ENCODE data around the gene RAB37.

The RAB37 gene

DNA sequence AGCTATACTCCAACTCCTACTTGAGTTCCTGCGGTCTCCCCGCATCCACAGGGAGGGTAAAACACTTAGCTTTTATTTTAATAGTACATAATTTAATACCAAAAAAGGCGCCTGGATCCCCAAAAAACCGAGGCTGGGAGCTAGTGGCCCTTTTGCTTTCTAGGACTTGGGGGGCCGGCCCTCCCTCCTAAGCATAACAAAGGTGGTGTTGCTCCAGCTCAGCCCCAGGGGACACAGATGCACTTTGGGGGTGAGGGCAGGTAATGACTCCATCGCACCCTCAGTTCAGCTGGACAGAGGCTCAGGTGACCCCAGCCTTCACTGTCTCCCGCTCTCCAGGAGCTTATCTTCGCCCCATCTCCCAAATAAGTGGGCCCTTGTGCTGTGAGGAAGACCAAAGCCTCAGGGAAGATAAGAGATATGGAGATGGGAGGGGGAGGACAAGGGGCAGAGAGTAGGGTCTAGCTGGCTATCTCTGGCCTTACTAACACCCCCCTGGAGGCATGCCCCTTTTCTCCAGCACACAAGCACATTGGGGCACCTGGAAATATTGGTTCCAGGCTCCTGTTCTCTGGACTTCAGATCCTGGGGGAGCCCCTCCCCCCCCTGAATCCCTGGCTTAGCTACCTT lies 8.6 kb downstream of the RAB37 start:
- no peak for DNase-seq (ENCODE audit: low read depth)

DNA sequence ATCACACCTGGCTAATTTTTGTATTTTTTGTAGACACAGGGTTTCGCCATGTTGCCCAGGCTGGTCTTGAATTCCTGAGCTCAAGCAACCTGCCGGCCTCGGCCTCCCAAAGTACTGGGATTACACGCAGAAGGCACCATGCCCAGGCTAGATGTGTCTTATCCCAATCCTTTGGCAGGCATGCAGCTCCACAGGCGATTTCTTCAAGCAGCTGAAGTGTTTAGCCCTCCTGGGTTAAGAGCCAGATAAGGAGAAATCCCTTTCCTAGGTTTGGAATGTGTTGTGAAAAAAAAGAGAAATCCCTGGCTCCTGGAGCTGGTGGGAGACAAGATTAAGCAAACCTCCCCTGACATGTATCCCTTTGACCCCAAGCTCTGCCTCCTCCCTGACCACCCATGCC lies 9.3 kb downstream of the RAB37 start:
- DNase-seq (ENCODE audit: low read depth): no peak

DNA sequence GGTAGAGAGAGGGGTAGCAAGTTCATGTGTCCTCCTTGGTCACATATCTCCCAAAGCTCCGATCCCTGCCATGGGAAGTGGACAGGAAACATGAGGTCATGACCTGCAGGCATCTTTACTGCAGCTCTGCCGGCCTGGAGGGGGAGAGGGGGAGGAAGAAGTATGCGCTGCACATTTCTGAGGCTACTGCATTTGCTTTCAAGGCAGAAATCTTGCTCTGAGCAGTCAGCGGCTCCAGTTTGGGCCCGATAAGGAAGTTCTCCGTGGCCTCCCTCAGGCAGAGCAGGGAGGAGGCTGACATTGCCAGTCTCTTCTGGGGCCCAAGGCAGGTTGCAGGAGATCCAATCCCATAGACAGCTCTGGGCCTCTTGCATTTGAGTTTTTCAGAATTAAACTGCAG lies 9.9 kb downstream of the RAB37 start:
- no peak for DNase-seq (ENCODE audit: low read depth)

DNA sequence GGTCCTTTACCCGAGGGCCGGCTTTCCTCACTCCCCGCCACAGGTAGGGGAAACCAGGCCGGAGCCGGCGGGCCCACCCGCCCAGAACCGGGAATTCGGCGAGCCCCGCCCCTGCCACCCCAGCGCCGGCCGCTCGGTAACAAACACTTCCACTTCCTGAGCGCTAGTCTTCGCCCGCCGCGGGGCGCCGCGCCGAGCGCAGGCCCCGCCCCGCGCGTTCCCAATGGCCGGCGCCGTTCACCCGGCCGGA lies 11.1 kb downstream of the RAB37 start:
- DNase-seq (ENCODE audit: low read depth): no peak

DNA sequence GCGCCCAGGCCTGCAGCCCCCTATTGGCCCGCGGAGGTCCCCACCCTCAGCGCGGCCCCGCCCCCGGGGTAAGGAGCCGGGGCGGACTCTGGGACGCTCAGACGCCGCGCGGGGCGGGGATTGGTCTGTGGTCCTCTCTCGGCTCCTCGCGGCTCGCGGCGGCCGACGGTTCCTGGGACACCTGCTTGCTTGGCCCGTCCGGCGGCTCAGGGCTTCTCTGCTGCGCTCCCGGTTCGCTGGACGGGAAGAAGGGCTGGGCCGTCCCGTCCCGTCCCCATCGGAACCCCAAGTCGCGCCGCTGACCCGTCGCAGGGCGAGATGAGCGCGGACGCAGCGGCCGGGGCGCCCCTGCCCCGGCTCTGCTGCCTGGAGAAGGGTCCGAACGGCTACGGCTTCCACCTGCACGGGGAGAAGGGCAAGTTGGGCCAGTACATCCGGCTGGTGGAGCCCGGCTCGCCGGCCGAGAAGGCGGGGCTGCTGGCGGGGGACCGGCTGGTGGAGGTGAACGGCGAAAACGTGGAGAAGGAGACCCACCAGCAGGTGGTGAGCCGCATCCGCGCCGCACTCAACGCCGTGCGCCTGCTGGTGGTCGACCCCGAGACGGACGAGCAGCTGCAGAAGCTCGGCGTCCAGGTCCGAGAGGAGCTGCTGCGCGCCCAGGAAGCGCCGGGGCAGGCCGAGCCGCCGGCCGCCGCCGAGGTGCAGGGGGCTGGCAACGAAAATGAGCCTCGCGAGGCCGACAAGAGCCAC lies 11.6 kb downstream of the RAB37 start, which contains the start of gene NHERF1:
Gene NHERF1 (plus strand): TSS at position 100 of the 750 bp plus-strand sequence. CDS start 219 bp downstream, at position 319.
- DNase-seq (ENCODE audit: low read depth): peak; percentile 88

DNA sequence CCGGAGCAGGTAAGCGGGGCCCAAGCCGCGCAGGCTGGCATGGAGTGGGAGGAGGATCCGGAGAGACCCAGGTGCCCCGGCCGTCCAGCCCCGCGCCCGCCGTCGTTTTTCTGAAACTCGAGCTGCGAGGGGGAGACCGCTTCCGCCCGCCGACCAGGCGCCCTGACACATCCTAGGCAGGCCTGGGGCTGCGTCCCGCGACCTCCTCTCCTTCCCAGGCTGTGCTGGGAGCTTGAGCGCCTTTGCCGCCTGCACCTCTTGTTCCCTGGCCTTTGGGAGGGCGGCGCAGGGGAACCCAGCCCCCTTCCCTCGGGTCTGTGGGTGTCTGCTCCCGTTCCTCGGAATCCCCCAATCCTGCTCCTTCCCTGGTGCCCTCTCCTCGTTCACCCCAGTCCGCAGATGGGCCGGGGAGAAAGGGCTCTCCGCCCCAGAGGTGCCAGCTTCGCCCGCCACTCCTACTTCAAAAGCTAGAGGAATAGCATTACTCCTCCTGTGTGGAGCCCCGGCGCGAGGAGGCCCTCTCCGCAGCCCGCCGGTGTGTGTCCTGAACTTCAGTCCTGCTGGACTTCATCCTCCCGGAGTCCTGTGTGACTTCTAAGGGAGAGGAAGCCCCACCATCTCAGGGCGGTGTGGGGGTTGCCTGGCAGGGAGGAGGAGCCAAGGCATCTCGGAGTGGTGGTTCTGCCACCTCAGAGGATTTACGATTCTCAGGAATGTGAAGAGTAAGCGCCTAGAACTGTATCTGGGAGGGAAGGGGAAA lies 12.4 kb downstream of the RAB37 start:
- DNase-seq (ENCODE audit: low read depth): no peak

DNA sequence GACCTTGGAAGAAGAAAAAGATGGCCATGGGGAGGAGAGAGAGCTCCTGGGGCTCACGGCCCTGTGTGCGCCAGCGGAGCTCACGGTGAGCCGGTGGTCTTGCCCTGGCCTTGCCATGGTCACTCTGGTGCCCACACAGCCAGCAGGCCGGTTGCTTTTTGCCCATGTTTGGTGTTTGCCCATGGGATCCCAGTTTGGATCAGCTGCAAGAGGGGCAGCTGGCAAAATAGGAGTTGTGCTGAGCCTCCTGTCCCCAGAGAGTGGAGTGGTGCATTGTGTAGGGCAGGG lies 12.9 kb downstream of the RAB37 start:
- DNase-seq (ENCODE audit: low read depth): no peak

DNA sequence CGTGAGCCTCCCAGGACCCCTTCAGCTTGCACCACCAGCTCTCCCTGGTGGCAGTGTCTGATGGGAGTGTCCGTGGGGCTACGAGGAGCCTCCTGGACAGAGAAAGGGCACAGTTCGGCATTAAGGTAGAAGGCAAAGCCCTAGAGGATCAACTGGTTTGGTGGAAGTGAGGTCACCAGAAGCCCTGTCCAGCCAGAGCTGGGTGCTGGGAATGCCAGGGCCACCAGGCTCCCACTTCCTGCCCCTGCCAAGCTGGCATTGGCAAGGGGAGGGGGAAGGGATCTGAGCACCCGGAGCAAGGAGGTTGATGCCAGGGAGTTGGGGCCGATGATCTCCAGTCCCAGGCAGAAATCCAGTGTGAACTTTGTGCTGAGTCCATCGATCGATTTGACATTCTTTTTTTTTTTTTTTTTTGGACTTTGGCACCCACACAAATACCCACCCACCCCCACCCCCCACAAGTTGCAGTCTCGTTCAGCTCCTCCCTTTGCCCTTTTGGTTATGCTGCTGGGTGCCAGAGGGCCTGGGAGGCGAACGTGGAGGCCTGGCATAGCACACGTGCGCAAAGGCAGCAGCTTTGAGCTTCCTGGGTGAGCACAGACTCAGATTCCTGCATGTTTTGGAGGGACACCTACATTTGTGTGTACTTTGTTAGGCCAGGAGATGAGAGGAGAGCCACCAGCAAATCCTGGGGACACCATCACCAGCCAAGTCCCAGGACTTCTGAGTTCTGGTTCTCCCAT lies 13.4 kb downstream of the RAB37 start:
- DNase-seq (ENCODE audit: low read depth): no peak

DNA sequence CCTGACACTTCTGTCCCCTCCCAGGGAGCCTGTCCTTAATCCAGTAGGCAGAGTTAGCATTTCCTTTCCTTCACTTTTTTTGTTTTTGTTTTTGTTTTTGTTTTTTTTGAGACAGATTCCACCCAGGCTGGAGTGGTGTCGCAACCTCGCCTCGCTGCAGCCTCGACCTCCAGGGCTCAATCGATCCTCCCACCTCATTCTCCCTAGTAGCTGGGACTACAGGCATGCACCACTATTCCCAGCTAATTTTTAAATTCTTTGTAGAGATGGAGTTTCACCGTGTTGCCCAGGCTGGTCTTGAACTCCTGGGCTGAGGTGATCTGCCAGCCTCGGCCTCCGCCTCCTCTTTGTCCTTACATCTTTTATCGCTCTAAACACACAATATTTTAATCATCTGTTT lies 15.4 kb downstream of the RAB37 start:
- DNase-seq (ENCODE audit: low read depth): no peak

DNA sequence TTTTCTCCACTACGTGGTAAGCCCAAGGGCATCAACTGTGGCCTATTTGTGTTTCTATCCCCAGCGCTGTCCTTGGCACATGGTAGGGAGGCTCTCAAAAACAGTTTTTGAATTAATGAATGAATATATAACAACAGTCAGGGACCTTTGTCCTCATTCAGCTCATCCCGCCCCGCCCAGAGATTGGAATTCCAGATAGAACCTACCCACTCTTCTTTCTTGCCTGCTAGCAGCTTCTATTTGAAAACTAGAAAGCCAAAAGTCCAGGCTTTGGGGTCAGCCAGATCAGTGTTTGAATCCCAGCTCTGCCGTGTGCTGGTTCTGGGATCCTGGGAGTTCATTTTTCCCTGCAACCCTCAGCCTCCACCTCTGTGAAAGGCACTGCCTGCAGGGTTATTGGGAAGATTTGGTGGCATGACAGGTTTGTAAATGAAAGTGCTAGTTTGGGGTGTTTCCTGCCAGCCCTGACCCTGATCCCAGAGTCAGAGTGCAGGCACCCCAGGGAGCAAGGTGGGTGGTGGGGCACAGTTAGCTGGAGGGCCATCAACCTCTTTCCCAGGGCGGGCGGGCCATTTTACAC lies 15.9 kb downstream of the RAB37 start:
- DNase-seq (ENCODE audit: low read depth): no peak

DNA sequence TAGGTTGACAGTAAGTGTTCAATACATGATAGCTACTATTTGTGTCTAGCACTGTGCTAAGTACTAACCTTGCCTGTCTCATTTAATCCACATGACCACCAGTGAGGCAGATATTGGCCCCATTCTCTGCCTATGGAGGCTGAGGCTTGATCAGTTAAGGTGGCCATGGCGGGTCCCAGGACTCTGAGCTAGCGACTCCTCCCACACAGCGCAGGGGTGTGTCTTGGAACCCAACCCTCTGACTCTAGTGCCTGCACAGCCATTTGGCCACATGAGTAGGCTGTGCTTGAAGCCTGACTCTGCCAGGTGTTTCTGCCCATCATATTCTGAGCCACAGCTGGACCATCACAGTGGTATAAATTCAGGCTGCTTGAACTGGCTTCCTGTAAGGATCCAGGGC lies 17.8 kb downstream of the RAB37 start:
- DNase-seq (ENCODE audit: low read depth): no peak

DNA sequence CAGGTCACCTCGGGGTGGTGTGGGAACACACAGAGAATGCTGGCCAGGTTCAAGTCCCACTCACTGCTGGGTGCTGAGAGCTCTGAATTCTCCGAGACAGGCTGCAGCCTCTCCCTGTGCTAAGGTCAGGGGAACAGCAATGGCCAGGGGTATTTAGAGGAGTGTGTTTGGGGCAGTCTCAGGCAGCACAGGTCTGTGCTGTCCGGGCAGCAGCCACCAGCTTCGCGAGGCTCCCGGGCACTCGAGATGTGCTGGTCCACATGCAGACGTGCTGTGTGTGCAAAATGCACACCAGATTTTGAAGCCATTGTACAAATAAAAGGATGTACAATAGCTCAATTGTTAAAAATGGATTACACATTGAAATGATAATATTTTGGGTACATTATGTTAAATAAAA lies 18.5 kb downstream of the RAB37 start:
- no peak for DNase-seq (ENCODE audit: low read depth)

DNA sequence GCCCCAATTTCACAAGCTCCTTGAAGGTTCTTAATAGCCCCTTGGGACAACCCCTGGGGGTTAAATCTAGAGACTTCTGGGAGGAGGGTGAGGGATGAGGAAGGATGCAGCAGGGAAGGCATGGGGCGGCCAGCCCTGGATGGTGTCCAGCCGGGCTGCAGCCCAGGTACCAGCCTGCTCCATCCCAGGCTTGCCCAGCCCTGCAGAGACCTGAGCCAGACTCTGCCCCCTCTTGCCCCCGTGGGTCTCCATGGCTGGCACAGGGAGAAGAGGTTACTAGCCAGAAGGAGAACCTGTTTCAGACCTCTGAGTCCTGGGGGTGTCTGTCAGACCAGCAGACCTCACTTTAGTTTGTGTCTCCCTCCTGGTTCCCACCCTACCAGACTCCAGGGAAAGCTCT lies 19.8 kb downstream of the RAB37 start:
- DNase-seq (ENCODE audit: low read depth): no peak

DNA sequence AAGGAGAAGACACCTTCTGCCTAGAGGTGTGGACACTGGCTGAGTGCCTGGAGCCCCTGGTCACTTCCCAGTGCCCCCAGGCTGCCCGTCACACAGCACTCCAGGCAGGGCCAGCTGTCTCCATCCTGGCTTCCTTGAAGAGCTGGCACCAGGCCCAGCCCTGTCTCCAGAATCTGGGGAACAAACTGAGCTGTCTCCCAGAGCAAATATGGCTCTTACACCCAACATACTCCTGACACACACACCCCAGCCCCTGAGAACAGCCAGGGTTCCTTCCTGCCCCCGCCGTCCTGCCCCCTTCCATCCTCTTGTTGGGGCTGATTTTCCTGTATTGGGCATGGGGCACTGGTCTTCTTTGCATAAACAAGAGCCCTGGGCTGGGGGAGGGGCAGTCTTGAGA lies 20.4 kb downstream of the RAB37 start:
- no peak for DNase-seq (ENCODE audit: low read depth)

DNA sequence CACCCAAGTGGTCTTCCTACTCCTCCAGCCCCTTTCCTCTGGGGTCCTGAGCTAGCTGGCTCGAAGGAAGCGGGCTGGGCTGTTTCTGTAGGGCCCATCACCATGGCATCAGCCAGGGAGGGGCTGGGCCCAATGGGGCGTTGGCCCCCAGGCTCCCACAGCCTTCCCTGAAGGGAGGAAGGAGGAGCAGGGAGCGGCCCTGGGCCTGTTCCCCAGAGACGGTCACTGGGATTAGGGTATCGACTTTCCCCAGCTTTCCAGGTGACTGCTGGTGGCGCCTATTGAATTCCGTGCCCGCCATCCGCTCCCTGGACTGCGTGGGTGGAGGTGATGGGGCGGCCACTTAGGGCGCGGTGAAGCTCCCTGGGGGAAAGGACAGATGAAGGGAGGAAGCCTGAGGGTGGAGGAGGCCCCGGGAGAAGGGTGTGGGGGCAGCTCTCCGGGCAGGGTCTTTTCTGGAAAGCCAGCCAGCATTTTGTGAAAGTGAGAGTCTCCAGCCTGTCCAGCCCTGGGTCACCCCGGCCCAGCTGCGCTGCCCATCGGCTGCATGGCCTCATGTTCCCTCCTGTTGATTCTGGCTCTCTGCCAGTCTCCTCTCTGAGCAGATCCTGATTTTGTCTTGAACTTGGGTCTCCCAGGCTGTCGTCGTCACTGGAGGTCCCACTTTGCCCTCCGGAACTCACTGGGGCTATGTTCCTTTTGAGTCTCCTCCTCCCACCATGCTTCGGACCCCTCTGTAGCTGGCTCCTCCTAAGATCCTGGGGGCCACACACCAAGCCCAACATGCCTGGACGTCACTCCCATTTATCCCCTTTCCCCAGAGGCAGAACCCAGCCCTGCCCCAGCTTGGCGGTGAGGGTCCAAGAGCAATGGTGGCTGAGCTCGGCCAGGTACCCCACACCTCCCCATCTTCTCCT lies 21.1 kb downstream of the RAB37 start:
- DNase-seq (ENCODE audit: low read depth): no peak

DNA sequence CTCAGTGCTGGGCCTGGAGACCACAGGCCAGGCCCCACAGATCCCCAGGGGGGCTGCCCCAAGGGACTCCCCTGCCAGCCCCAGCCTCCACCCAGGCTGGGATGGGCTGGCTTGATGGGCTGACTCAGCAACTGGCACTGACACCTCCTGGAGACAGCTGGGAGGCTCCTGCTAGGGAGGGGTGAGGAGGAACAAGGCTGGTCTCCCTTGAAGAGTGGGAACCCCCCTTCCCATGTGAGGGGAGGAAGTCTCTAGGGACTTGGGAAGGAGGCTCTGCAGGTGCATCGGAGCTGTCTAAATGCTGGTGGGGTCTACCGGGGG lies 21.8 kb downstream of the RAB37 start:
- no peak for DNase-seq (ENCODE audit: low read depth)

DNA sequence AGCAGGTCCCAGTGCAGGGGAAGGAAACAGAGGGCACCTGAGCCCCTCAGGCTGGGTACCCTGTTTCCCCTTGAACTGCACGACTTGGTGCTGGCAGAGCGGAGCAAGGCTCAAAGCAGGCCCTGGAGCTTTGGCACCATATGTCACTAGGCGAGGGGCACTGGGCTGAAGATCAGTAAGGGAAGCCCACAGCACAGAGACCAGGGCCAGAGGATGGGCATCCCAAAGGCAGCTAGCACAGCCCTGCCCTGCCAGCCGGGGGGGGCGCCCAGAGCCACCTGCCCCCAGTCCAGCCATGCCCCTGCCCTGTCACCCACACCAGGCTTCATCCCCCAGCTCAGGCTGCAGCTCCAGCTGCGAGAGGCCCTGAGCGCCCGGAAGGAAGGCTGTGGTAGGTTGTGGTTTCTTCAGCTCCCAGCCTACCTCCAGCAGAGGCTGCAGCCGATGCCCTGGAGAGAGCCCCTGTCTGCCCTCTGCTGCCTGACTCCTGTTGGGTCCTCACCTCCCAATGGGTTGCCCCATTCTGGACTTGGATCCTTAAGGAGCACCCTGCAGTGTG lies 22.3 kb downstream of the RAB37 start:
- DNase-seq (ENCODE audit: low read depth): no peak

DNA sequence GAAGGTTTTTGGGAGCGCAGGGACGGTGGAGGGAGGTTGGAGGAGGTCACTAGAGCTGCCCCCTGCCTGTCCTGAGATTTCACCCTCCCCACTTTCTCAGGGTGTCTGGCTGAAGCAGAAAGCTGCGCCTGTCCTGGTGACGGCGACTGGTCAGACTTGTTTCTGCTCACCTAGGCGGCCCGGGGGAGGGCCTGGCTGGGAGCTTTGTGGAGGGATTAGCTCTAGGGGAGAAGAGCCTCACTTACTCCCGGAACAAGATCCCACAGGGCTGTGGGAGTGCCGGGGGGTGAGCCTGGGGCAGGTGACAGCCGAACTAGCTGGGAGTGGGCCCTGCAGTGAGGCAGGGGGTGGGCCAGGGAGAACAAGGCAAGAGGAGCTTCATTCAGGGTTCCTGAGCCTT lies 22.9 kb downstream of the RAB37 start:
- DNase-seq (ENCODE audit: low read depth): no peak

DNA sequence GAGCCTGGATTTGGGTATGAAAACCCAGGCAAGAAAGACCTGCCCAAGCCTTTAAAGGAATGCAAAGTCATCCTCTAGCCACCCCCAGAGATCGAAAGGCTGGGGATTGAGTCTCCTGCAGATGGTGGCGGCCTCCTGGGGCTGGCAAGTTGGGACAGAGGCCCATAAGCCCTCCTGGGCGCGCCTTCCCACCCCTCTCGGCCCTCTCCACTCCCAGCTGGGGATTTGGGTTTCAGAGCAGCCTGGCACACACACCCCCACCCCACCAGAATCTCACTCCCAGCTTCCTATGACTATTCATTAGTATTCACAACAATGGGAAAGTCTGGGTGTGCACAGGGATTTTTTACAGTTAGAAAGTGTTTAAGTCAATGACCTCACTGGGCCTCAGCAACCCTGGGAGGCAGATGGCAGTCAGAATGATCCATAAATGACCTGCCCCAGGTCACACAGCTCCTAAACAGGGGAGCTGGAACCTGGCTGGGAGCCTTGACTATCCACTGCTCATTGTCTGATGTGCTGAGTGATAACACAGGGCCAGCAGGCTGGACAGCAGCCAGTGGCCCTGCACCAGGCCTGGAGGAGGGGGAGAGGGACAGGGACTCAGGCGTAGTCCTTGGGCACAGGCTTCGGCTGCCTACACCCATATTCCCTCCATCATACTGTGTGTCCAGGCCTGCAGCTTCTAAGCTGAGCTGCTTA lies 23.5 kb downstream of the RAB37 start:
- DNase-seq (ENCODE audit: low read depth): no peak

DNA sequence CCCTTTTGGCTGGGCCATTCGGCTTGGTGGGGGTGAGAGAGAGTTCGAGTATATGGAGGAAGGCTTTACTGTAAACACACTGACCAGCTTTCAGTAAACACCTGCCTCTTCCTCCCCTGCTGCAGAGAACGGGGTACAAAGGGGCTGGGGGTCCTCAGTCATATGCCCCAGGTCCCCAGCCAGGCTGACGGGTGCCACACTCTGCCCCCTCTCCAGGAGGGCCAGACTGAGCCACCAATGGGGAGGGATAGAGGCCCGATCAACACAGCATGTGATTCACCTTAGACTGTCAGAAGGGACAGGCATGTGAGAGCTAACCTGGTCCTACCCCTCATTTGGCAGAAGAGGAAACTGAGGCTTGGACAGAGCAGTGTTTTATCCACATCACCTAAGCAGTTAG lies 24.4 kb downstream of the RAB37 start:
- DNase-seq (ENCODE audit: low read depth): no peak

DNA sequence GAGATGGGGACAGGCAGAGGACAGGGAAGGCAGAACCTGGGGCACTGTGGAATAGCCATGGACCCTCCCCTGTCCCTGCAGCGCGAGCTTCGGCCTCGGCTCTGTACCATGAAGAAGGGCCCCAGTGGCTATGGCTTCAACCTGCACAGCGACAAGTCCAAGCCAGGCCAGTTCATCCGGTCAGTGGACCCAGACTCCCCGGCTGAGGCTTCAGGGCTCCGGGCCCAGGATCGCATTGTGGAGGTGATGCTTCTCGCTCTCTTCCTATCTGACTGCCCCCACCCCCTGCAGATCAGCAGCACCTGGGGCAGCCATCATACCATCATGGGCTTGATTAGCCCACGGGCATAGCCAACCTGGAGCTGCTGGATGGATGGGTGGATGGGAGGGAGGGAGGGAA lies 24.9 kb downstream of the RAB37 start:
- DNase-seq (ENCODE audit: low read depth): no peak
